IMR-90 (cell line): Measurements from ENCODE around the gene PPIH. TPM values are rescaled to one million over a fixed set of nuclear protein-coding genes. Genes with fewer than 3 reads are reported as not detected.
A peak's percentile ranks its signal among the peaks of the same experiment; 100 is the strongest.

ENCODE experiments used
- ATAC-seq: fragments of 200-7000 bp; cut with Tn5 transposase; 2 replicates; pipeline ENCODE4 v1.9.1; 2020; ENCODE audit warnings: low read depth, mild to moderate bottlenecking, moderate library complexity
- BruUV-seq: library from RNA; stranded (reverse); fragments of 400-500 nt; replicated peaks from 2 replicates; lab custom pipeline; 2021; lab: Mats Ljungman, UMichigan
- CTCF ChIA-PET: fragments of 300-600 bp; formaldehyde crosslinking; extraction: SDS; loops from one replicate; lab custom pipeline; 2021; ENCODE audit warnings: antibody characterized with exemption; lab: Yijun Ruan, JAX
- POLR2A ChIA-PET: fragments of 300-600 bp; sonication (Branson Sonifier 250); formaldehyde crosslinking; loops from one replicate; lab custom pipeline; 2022; ENCODE audit warnings: antibody characterized with exemption; ENCODE audit not compliant: unreplicated experiment; lab: Charles Lee
- DNase-seq: peaks from one replicate; pipeline ENCODE4 v3.0.0; 2013
- H2AFZ ChIP-seq: replicated peaks from 2 replicates; pipeline ENCODE3; 2013; ENCODE audit warnings: low read length, mild to moderate bottlenecking; ENCODE audit not compliant: poor library complexity
- H2AK5ac ChIP-seq: 2 replicates; pipeline ENCODE4 v1.6.1; 2013; ENCODE audit warnings: low read depth, low read length, inconsistent platforms
- H2AK9ac ChIP-seq: replicated peaks from 2 replicates; pipeline ENCODE3; 2013; ENCODE audit warnings: mild to moderate bottlenecking, low read depth, low read length, moderate library complexity; ENCODE audit not compliant: poor library complexity
- H2BK120ac ChIP-seq: 2 replicates; pipeline ENCODE4 v1.6.1; 2013; ENCODE audit warnings: low read depth, low read length, inconsistent platforms
- H2BK15ac ChIP-seq: 3 replicates; pipeline ENCODE4 v1.6.1; 2013; ENCODE audit warnings: low read depth, low read length, inconsistent platforms
- H2BK20ac ChIP-seq: 2 replicates; pipeline ENCODE4 v1.6.1; 2013; ENCODE audit warnings: low read depth, mild to moderate bottlenecking, inconsistent platforms, low read length, moderate library complexity
- H2BK5ac ChIP-seq: 2 replicates; pipeline ENCODE4 v1.6.1; 2013; ENCODE audit warnings: mild to moderate bottlenecking, low read depth, low read length, inconsistent platforms; ENCODE audit not compliant: poor library complexity, severe bottlenecking
- H3K14ac ChIP-seq: replicated peaks from 2 replicates; pipeline ENCODE4 v1.6.1; 2013; ENCODE audit warnings: low read depth, low read length, inconsistent platforms
- H3K18ac ChIP-seq: 2 replicates; pipeline ENCODE4 v1.6.1; 2013; ENCODE audit warnings: low read depth, low read length, control low read depth
- H3K23ac ChIP-seq: 2 replicates; pipeline ENCODE4 v1.6.1; 2013; ENCODE audit warnings: low read depth, low read length, inconsistent platforms
- H3K27ac ChIP-seq: 2 replicates; pipeline ENCODE4 v1.5.1; 2013; ENCODE audit warnings: mild to moderate bottlenecking, control low read depth, low read length; ENCODE audit not compliant: insufficient read depth
- H3K27me3 ChIP-seq: 2 replicates; pipeline ENCODE4 v1.6.1; 2013; ENCODE audit warnings: low read length; ENCODE audit not compliant: control insufficient read depth, insufficient read depth
- H3K36me3 ChIP-seq: 2 replicates; pipeline ENCODE4 v1.6.1; 2013; ENCODE audit warnings: low read length, mixed read lengths; ENCODE audit not compliant: control insufficient read depth, insufficient read depth
- H3K4ac ChIP-seq: 2 replicates; pipeline ENCODE4 v1.6.1; 2013; ENCODE audit warnings: low read depth, low read length, inconsistent platforms
- H3K4me1 ChIP-seq: 2 replicates; pipeline ENCODE4 v1.6.1; 2013; ENCODE audit warnings: low read length, mixed read lengths; ENCODE audit not compliant: control insufficient read depth, insufficient read depth
- H3K4me2 ChIP-seq: 2 replicates; pipeline ENCODE4 v1.6.1; 2013; ENCODE audit warnings: low read depth, mild to moderate bottlenecking, control low read depth, low read length, moderate library complexity
- H3K4me3 ChIP-seq: 2 replicates; pipeline ENCODE4 v1.5.1; 2013; ENCODE audit warnings: low read depth, mild to moderate bottlenecking, control low read depth, low read length, moderate library complexity; ENCODE audit not compliant: insufficient read depth
- H3K56ac ChIP-seq: 2 replicates; pipeline ENCODE4 v1.6.1; 2013; ENCODE audit warnings: low read length, inconsistent platforms; ENCODE audit not compliant: insufficient read depth; ENCODE audit errors: extremely low read depth
- H3K79me1 ChIP-seq, 2 experiments: 2 replicates each; pipeline ENCODE4 v1.6.1; 2013; ENCODE audit warnings: low read length in 2 of 2, inconsistent platforms in 1 of 2, low read depth in 1 of 2
- H3K9ac ChIP-seq: 2 replicates; pipeline ENCODE4 v1.6.1; 2013; ENCODE audit warnings: low read depth, low read length, control low read depth
- H3K9me1 ChIP-seq: 2 replicates; pipeline ENCODE4 v1.6.1; 2013; ENCODE audit warnings: low read length, inconsistent platforms; ENCODE audit not compliant: insufficient read depth
- H3K9me3 ChIP-seq: 2 replicates; pipeline ENCODE4 v1.6.1; 2013; ENCODE audit warnings: low read length; ENCODE audit not compliant: control insufficient read depth, insufficient read depth
- H4K20me1 ChIP-seq: 2 replicates; pipeline ENCODE4 v1.6.1; 2013; ENCODE audit warnings: low read length, inconsistent platforms; ENCODE audit not compliant: insufficient read depth
- H4K5ac ChIP-seq: 2 replicates; pipeline ENCODE4 v1.6.1; 2013; ENCODE audit warnings: mild to moderate bottlenecking, low read depth, low read length, control low read depth
- H4K8ac ChIP-seq, 2 experiments: 2 replicates each; pipeline ENCODE4 v1.6.1; 2013; ENCODE audit warnings: low read depth in 2 of 2, low read length in 2 of 2, control low read depth in 1 of 2, inconsistent platforms in 1 of 2
- H4K91ac ChIP-seq: 2 replicates; pipeline ENCODE4 v1.6.1; 2013; ENCODE audit warnings: low read depth, low read length, inconsistent platforms; ENCODE audit not compliant: insufficient read depth
- BHLHE40 ChIP-seq: fragments of 150-350 bp; IDR thresholded peaks from 2 replicates; pipeline ENCODE4 v1.6.1; 2016; ENCODE audit warnings: mild to moderate bottlenecking, low read depth, low read length
- CEBPB ChIP-seq: IDR thresholded peaks from 2 replicates; pipeline ENCODE4 v1.6.1; 2012; ENCODE audit warnings: low read depth, low read length, improper control_type of control experiment
- CHD1 ChIP-seq: IDR thresholded peaks from 2 replicates; pipeline ENCODE4 v1.6.1; 2012; ENCODE audit warnings: low read depth, low read length, improper control_type of control experiment
- ELK1 ChIP-seq: fragments of 150-350 bp; IDR thresholded peaks from 2 replicates; pipeline ENCODE4 v1.6.1; 2016; ENCODE audit warnings: low read depth, mild to moderate bottlenecking, low read length, moderate library complexity, borderline replicate concordance
- FOS ChIP-seq: fragments of 150-350 bp; IDR thresholded peaks from 2 replicates; pipeline ENCODE4 v1.6.1; 2016; ENCODE audit warnings: low read depth, low read length
- MAFK ChIP-seq: IDR thresholded peaks from 2 replicates; pipeline ENCODE4 v1.6.1; 2012; ENCODE audit warnings: low read depth, low read length, improper control_type of control experiment
- MAZ ChIP-seq: IDR thresholded peaks from 2 replicates; pipeline ENCODE4 v1.6.1; 2012; ENCODE audit warnings: low read depth, mild to moderate bottlenecking, low read length, improper control_type of control experiment, moderate library complexity, borderline replicate concordance
- MXI1 ChIP-seq: IDR thresholded peaks from 2 replicates; pipeline ENCODE4 v1.6.1; 2012; ENCODE audit warnings: low read depth, mild to moderate bottlenecking, low read length, moderate library complexity, borderline replicate concordance
- NFE2L2 ChIP-seq: fragments of 150-350 bp; IDR thresholded peaks from 2 replicates; pipeline ENCODE4 v1.6.1; 2016; ENCODE audit warnings: low read depth, mild to moderate bottlenecking, low read length
- POLR2A ChIP-seq: IDR thresholded peaks from 2 replicates; pipeline ENCODE4 v1.6.1; 2012; ENCODE audit warnings: mild to moderate bottlenecking, low read depth, low read length
- RAD21 ChIP-seq: IDR thresholded peaks from 2 replicates; pipeline ENCODE4 v1.6.1; 2012; ENCODE audit warnings: low read length, improper control_type of control experiment
- RCOR1 ChIP-seq: IDR thresholded peaks from 2 replicates; pipeline ENCODE4 v1.6.1; 2012; ENCODE audit warnings: mild to moderate bottlenecking, low read length, improper control_type of control experiment; ENCODE audit not compliant: insufficient replicate concordance
- RFX5 ChIP-seq: IDR thresholded peaks from 2 replicates; pipeline ENCODE4 v1.8.0; 2012; ENCODE audit warnings: low read depth, mild to moderate bottlenecking, low read length, moderate library complexity
- SMC3 ChIP-seq: fragments of 150-350 bp; IDR thresholded peaks from 2 replicates; pipeline ENCODE4 v1.6.1; 2016; ENCODE audit warnings: low read depth, mild to moderate bottlenecking, antibody characterized with exemption, low read length, moderate library complexity
- WGBS, 2 experiments: methylation state at CpG; one replicate each; pipeline versions ENCODE4 v1.1.5 to v1.1.7; 2013; ENCODE audit warnings: missing lambda C conversion rate in 2 of 2; ENCODE audit not compliant: insufficient read length in 1 of 2; ENCODE audit errors: extremely low coverage in 2 of 2; 5-methylcytosine and 5-hydroxymethylcytosine counted together
- dilution Hi-C: fragments of 300-500 bp; cut with HindIII; formaldehyde crosslinking; loops from one replicate; pipeline ENCODE4 v1.14.3; 2018; ENCODE audit warnings: low sequenced_read_pairs; ENCODE audit not compliant: unreplicated experiment
- in situ Hi-C: fragments of 300-500 bp; cut with MboI; formaldehyde crosslinking; loops from 3 replicates; pipeline ENCODE4 v1.14.3; 2019; ENCODE audit warnings: low sequenced_read_pairs, inconsistent platforms, mixed read lengths
- intact Hi-C: fragments of 100-400 bp; cut with micrococcal nuclease; formaldehyde crosslinking; loops from 2 replicates; pipeline ENCODE4 v1.10.0; 2022
- polyA plus RNA-seq, 3 experiments: library from polyadenylated mRNA; depleted of rRNA; stranded (reverse); fragments of >200 nt; gene quantifications; 2 replicates each; pipeline ENCODE4 v1.2.3, GENCODE V29; 2012; ENCODE audit warnings: low replicate concordance in 1 of 3
- total RNA-seq: library from RNA; depleted of rRNA; stranded (reverse); fragments of >200 nt; gene quantifications from 2 replicates; pipeline ENCODE4 v1.2.3, GENCODE V29; 2012
- TF ChIP-seq, protein P1 (sequence below): conservative IDR thresholded peaks from 2 replicates; pipeline ENCODE4 v1.5.1; 2012; ENCODE audit warnings: mild to moderate bottlenecking, low read depth, low read length, improper control_type of control experiment
- TF ChIP-seq, protein P2 (sequence below): fragments of 150-350 bp; IDR thresholded peaks from 2 replicates; pipeline ENCODE4 v1.6.1; 2017; ENCODE audit warnings: mild to moderate bottlenecking, antibody characterized with exemption, low read length, low read depth

The PPIH gene
- total and polyA plus RNA-seq, 2 of the 4 experiments (the other 2 are of a cell fraction), result 22.4 to 52.1 TPM

GRCh38 chr1:42684139-42684538, 25.9 kb downstream of the PPIH start:
- Histone ChIP-seq H2BK5ac (no peak overlapping the region), H4K91ac (no peak overlapping the region), H3K9me3 (no peaks in the 10 kb centered on the region), H3K9ac (no peak overlapping the region), H3K18ac (no peak overlapping the region), H3K27me3 (no peaks in the 10 kb centered on the region), H4K8ac (peak overlapping the region in 1 of 2 experiments; percentile 4; a peak in 2 of 4 replicates), H2BK120ac (no peak overlapping the region), H3K79me1 (peaks cover 12 to 28% of the 10 kb centered on the region in 2 experiments; a peak in 3 of 4 replicates), H3K56ac (no peak overlapping the region), H3K9me1 (peaks cover 19% of the 10 kb centered on the region), H3K4me1 (peaks cover 18% of the 10 kb centered on the region; the same call in 1 of the 2 replicates), H3K4ac (no peak overlapping the region), H4K5ac (no peak overlapping the region), H2BK20ac (no peak overlapping the region), H2AFZ (no peak overlapping the region), H3K4me2 (peak overlapping the region; percentile 100), H2AK9ac (no peak overlapping the region), H3K4me3 (peak overlapping the region; percentile 48; the same call in 1 of the 2 replicates), H2BK15ac (no peak overlapping the region), H3K27ac (no peak overlapping the region), H3K23ac (peak overlapping the region; percentile 85), H3K14ac (peak overlapping the region; percentile 53; the same call in 1 of the 2 replicates), H2AK5ac (no peak overlapping the region), H3K36me3 (peaks cover 7% of the 10 kb centered on the region), H4K20me1 (peaks cover 62% of the 10 kb centered on the region)
- ChIA-PET CTCF (no interaction called here), POLR2A (no interaction called here)
- in situ Hi-C loops (no loop called here), dilution Hi-C loops (no loop called here), intact Hi-C loops (loop anchor here (5.0 to 10.0 kb wide), 4 partner anchors 83 to 539 kb away; partner anchors contain the start of genes C1orf50, P3H1 and ZNF691)
- TF ChIP-seq, protein P1, sequence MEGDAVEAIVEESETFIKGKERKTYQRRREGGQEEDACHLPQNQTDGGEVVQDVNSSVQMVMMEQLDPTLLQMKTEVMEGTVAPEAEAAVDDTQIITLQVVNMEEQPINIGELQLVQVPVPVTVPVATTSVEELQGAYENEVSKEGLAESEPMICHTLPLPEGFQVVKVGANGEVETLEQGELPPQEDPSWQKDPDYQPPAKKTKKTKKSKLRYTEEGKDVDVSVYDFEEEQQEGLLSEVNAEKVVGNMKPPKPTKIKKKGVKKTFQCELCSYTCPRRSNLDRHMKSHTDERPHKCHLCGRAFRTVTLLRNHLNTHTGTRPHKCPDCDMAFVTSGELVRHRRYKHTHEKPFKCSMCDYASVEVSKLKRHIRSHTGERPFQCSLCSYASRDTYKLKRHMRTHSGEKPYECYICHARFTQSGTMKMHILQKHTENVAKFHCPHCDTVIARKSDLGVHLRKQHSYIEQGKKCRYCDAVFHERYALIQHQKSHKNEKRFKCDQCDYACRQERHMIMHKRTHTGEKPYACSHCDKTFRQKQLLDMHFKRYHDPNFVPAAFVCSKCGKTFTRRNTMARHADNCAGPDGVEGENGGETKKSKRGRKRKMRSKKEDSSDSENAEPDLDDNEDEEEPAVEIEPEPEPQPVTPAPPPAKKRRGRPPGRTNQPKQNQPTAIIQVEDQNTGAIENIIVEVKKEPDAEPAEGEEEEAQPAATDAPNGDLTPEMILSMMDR, result no peak
- no peak for TF ChIP-seq MAFK
- no peak for TF ChIP-seq CEBPB
- TF ChIP-seq SMC3, result no peak
- no peak for TF ChIP-seq POLR2A
- TF ChIP-seq NFE2L2, result no peak
- TF ChIP-seq ELK1, result no peak
- no peak for TF ChIP-seq BHLHE40
- no peak for TF ChIP-seq RCOR1
- TF ChIP-seq RAD21, result no peak
- no peak for TF ChIP-seq RFX5
- TF ChIP-seq CHD1, result no peak
- no peak for TF ChIP-seq FOS
- TF ChIP-seq MAZ, result no peak
- TF ChIP-seq, protein P2, sequence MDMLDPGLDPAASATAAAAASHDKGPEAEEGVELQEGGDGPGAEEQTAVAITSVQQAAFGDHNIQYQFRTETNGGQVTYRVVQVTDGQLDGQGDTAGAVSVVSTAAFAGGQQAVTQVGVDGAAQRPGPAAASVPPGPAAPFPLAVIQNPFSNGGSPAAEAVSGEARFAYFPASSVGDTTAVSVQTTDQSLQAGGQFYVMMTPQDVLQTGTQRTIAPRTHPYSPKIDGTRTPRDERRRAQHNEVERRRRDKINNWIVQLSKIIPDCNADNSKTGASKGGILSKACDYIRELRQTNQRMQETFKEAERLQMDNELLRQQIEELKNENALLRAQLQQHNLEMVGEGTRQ, result no peak
- TF ChIP-seq MXI1, result no peak
- peak; percentile 16 for DNase-seq
- BruUV-seq, result TSS peak; percentile 54
- WGBS, 2 experiments, result no CpG with 5 or more reads among the region's 5 CpGs
- ATAC-seq, result no peak
